K562 (cell line): ENCODE data around the gene GPX6. TPM values are rescaled to one million over a fixed set of nuclear protein-coding genes. Genes with fewer than 3 reads are reported as not detected.
A peak's percentile ranks its signal among the peaks of the same experiment; 100 is the strongest.

Experiments used
- ATAC-seq: fragments of 200-7000 bp; cut with Tn5 transposase; 3 replicates; pipeline ENCODE4 v1.9.1; 2020; ENCODE audit warnings: moderate library complexity
- BruUV-seq: library from RNA; stranded (reverse); fragments of 400-500 nt; replicated peaks from 2 replicates; lab custom pipeline; 2021; lab: Mats Ljungman, UMichigan
- CTCF ChIA-PET: fragments of 300-600 bp; formaldehyde crosslinking; extraction: SDS; loops from one replicate; lab custom pipeline; 2021; ENCODE audit warnings: low intra/inter-chr PET ratio; lab: Yijun Ruan, JAX
- POLR2A ChIA-PET: fragments of 300-600, 350-650 bp; sonication (Branson Sonifier 250); formaldehyde crosslinking; extraction: SDS; loops from one replicate; lab custom pipeline; 2021; ENCODE audit warnings: antibody characterized with exemption, inconsistent platforms; lab: Yijun Ruan, JAX
- DNase-seq, 4 experiments: peaks; one replicate each; pipeline versions ENCODE4 v3.0.0 to v3.0.0-alpha.2; 2011 to 2018; ENCODE audit warnings: low spot score in 3 of 4, mixed read lengths in 3 of 4; ENCODE audit errors: extremely low read depth in 1 of 4
- FAIRE-seq: peaks from 2 replicates; lab custom pipeline; 2011; peaks lifted over from hg19 to GRCh38; lab: Jason Lieb, UNC
- H2AFZ ChIP-seq: 2 replicates; pipeline ENCODE4 v1.6.0; 2011; ENCODE audit warnings: low read depth, low read length, control low read depth, inconsistent platforms
- H3K27ac ChIP-seq: fragments of 200-600 bp; 3 replicates; pipeline ENCODE4 v1.8.0; 2011; ENCODE audit warnings: low read depth, mild to moderate bottlenecking, control low read depth, inconsistent platforms, low read length, moderate library complexity, mixed read lengths; ENCODE audit errors: extremely low read depth
- H3K27me3 ChIP-seq, 2 experiments: fragments of 300-600 bp in 1 of 2; 2 replicates in 1 of 2; 3 replicates in 1 of 2; pipeline versions ENCODE4 v1.6.0 to v1.8.0; 2011; ENCODE audit warnings: inconsistent platforms in 2 of 2, low read length in 2 of 2, mild to moderate bottlenecking in 1 of 2, mixed read lengths in 1 of 2, moderate library complexity in 1 of 2; ENCODE audit not compliant: control insufficient read depth in 2 of 2, insufficient read depth in 2 of 2
- H3K36me3 ChIP-seq: fragments of 300-600 bp; 3 replicates; pipeline ENCODE4 v1.8.0; 2011; ENCODE audit warnings: mild to moderate bottlenecking, low read length, inconsistent platforms; ENCODE audit not compliant: control insufficient read depth, insufficient read depth
- H3K4me1 ChIP-seq, 2 experiments: fragments of 200-600 bp in 1 of 2; replicated peaks in 1 of 2; 2 replicates in 1 of 2; 3 replicates in 1 of 2; pipeline versions ENCODE4 v1.5.1 to v1.8.0; 2011; ENCODE audit warnings: inconsistent platforms in 2 of 2, low read length in 2 of 2, mild to moderate bottlenecking in 1 of 2, mixed read lengths in 1 of 2, moderate library complexity in 1 of 2; ENCODE audit not compliant: control insufficient read depth in 2 of 2, insufficient read depth in 2 of 2
- H3K4me2 ChIP-seq: 2 replicates; pipeline ENCODE4 v1.6.1; 2011; ENCODE audit warnings: low read length, control low read depth, inconsistent platforms, mixed read lengths; ENCODE audit not compliant: insufficient read depth
- H3K4me3 ChIP-seq: fragments of 200-600 bp; sonication (generic), shearing (Covaris generic); 2 replicates; pipeline ENCODE4 v1.5.1; 2016; ENCODE audit warnings: control low read depth, inconsistent platforms
- H3K79me2 ChIP-seq: fragments of 200-600 bp; 3 replicates; pipeline ENCODE4 v1.8.0; 2011; ENCODE audit warnings: low read length, inconsistent platforms; ENCODE audit not compliant: control insufficient read depth, insufficient read depth
- H3K9ac ChIP-seq, 2 experiments: 2 replicates each; pipeline versions ENCODE4 v1.6.0 to v1.6.1; 2011; ENCODE audit warnings: low read depth in 2 of 2, low read length in 2 of 2, control low read depth in 1 of 2, inconsistent platforms in 1 of 2, mild to moderate bottlenecking in 1 of 2, mixed read lengths in 1 of 2; ENCODE audit not compliant: insufficient read depth in 1 of 2
- H3K9me1 ChIP-seq: one replicate; pipeline ENCODE4 v1.6.0; 2011; ENCODE audit warnings: inconsistent platforms, mild to moderate bottlenecking, low read length, moderate library complexity; ENCODE audit not compliant: control insufficient read depth, insufficient read depth
- H3K9me3 ChIP-seq: replicated peaks from 2 replicates; pipeline ENCODE4 v1.5.1; 2011; ENCODE audit warnings: low read depth, low read length, inconsistent platforms; ENCODE audit not compliant: control insufficient read depth, insufficient read depth
- H4K20me1 ChIP-seq: replicated peaks from 2 replicates; pipeline ENCODE4 v1.6.1; 2011; ENCODE audit warnings: low read length, inconsistent platforms, mixed read lengths; ENCODE audit not compliant: control insufficient read depth, insufficient read depth
- CBFA2T3 ChIP-seq: fragments of 450-650 bp; IDR thresholded peaks from 2 replicates; pipeline ENCODE4 v1.6.1; 2017
- DMBX1 ChIP-seq: fragments of 250-450 bp; sonication (Bioruptor Pico); IDR thresholded peaks from 2 replicates; pipeline ENCODE4 v1.8.0; 2022; ENCODE audit warnings: inconsistent platforms, mild to moderate bottlenecking, moderate library complexity, borderline replicate concordance
- FOXA3 ChIP-seq, 2 experiments: fragments of 450-650 bp in 1 of 2; sonication (generic) in 1 of 2; formaldehyde crosslinking; IDR thresholded peaks in 1 of 2; conservative IDR thresholded peaks in 1 of 2; 2 replicates each; pipeline versions ENCODE4 v1.4.0 to v1.8.0; 2020 to 2022; ENCODE audit warnings: mild to moderate bottlenecking in 2 of 2, missing genetic modification reagents in 1 of 2
- GATAD2B ChIP-seq: fragments of 450-650 bp; IDR thresholded peaks from 2 replicates; pipeline ENCODE4 v1.6.1; 2017; ENCODE audit warnings: mild to moderate bottlenecking, borderline replicate concordance
- KAT7 ChIP-seq: sonication (generic); formaldehyde crosslinking; IDR thresholded peaks from 2 replicates; pipeline ENCODE4 v1.8.0; 2022; ENCODE audit warnings: missing genetic modification reagents, mild to moderate bottlenecking, borderline replicate concordance
- KLF10 ChIP-seq: fragments of 250-450 bp; sonication (Bioruptor Pico); IDR thresholded peaks from 2 replicates; pipeline ENCODE4 v1.6.1; 2021; ENCODE audit warnings: matching md5 sums
- NR2F6 ChIP-seq: fragments of 450-650 bp; formaldehyde crosslinking; IDR thresholded peaks from 2 replicates; pipeline ENCODE4 v1.4.0; 2020; ENCODE audit warnings: mild to moderate bottlenecking
- POLR2AphosphoS2 ChIP-seq: IDR thresholded peaks from 2 replicates; pipeline ENCODE4 v1.6.1; 2012; ENCODE audit warnings: low read length, improper control_type of control experiment
- PRDM10 ChIP-seq: fragments of 450-650 bp; IDR thresholded peaks from 2 replicates; pipeline ENCODE4 v1.6.1; 2018; ENCODE audit not compliant: partially characterized antibody
- SP1 ChIP-seq: sonication (generic); formaldehyde crosslinking; IDR thresholded peaks from 2 replicates; pipeline ENCODE4 v1.8.1; 2022; ENCODE audit warnings: mild to moderate bottlenecking, missing genetic modification reagents
- SRSF1 ChIP-seq: fragments of 200-400 bp; formaldehyde crosslinking; IDR thresholded peaks from 2 replicates; pipeline ENCODE4 v1.6.1; 2017; ENCODE audit warnings: mild to moderate bottlenecking, low read depth, low read length, moderate library complexity
- TEAD2 ChIP-seq: fragments of 450-650 bp; IDR thresholded peaks from 2 replicates; pipeline ENCODE4 v1.6.1; 2016; ENCODE audit warnings: missing genetic modification characterization, control low read depth, missing compliant biosample characterization
- ZNF644 ChIP-seq: fragments of 200-800 bp; sonication (Bioruptor generic); IDR thresholded peaks from 2 replicates; pipeline ENCODE4 v1.6.1; 2016; ENCODE audit warnings: low read depth, missing genetic modification characterization, missing compliant biosample characterization
- WGBS: fragments of 100-300 bp; shearing (Covaris generic); methylation state at CpG from one replicate; pipeline ENCODE4 v1.1.6; 2016; ENCODE audit warnings: low coverage, mixed read lengths; ENCODE audit not compliant: insufficient coverage; ENCODE audit errors: missing lambda C conversion rate; 5-methylcytosine and 5-hydroxymethylcytosine counted together
- in situ Hi-C: fragments of 300-500 bp; cut with MboI; formaldehyde crosslinking; loops from 4 replicates; pipeline ENCODE4 v1.15.0; 2018; ENCODE audit warnings: inconsistent platforms, mixed read lengths
- intact Hi-C: fragments of 100-400 bp; cut with micrococcal nuclease; formaldehyde crosslinking; loops from 2 replicates; pipeline ENCODE4 v1.14.2; 2022
- polyA plus RNA-seq, 8 experiments: library from polyadenylated mRNA; depleted of rRNA in 4 of 8; stranded (reverse) in 5 of 8; unstranded in 3 of 8; fragments of >200 nt; fragmentation: Nextera tagmentation in 2 of 8; fragmentation: Illumina TruSeq in 1 of 8; extraction: Ambion mirVana in 2 of 8; extraction: Trizol in 1 of 8; gene quantifications; 2 replicates each; pipeline versions ENCODE4 v1.2.1 to v1.2.3, GENCODE V29; 2011 to 2014; ENCODE audit warnings: inconsistent platforms in 1 of 8, missing spikeins in 1 of 8
- total RNA-seq, 7 experiments: library from RNA; depleted of rRNA in 6 of 7; stranded (reverse); fragments of >200 nt in 6 of 7; fragmentation: Illumina TruSeq in 2 of 7; extraction: Trizol in 2 of 7; gene quantifications; 2 replicates each; pipeline versions ENCODE4 v1.2.1 to v1.2.3, GENCODE V29; 2011 to 2021; ENCODE audit warnings: low replicate concordance in 1 of 7
- TF ChIP-seq, protein P1 (sequence below): fragments of 250-450 bp; sonication (Bioruptor Pico); IDR thresholded peaks from 2 replicates; pipeline ENCODE4 v1.5.0; 2022; ENCODE audit warnings: mild to moderate bottlenecking

Gene GPX6
- total and polyA plus RNA-seq, 9 of the 15 experiments (the other 6 are each of a cell fraction or from before 2014, with no cell fraction given): not detected

GRCh38 chr6:28515676-28516075 is at the start of gene GPX6 (continued):
- TF ChIP-seq PRDM10: no peak

DNA sequence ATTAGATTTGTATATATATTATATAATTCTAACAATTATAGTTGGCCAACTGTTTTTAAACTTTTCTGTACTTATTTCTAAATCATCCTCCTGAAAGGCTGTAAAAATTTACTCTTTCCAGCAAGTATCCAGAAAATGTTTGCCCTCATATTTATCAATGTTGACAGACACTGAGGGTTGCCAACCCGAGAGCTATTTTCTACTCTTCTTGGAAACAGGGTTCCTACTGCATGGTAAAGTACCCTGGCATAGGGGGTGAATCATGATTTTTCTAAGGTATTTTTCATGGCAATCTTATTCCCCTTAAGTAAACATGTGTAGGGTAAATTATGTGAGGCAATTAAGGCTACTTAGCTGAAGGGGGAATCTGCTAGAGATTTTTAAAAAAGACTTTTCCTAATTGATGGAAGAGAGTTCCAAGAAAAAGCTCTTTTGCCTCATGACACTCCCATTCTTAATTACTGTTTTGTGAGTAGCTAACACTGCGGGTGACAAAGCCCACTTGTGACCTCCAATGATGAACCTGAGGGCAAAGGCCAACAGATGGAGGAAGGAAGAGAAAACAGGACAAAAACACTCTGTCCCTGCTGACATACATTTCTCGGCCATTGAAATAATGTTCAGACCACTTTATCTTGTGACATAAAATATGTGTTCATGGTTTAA is 48.0 kb upstream of the GPX6 start:
- intact Hi-C loops: no loop called here
- no peaks in the 10 kb centered on the region for H3K27me3 ChIP-seq
- H3K4me2 ChIP-seq: no peak overlapping the region
- BruUV-seq: no TSS peak
- DNase-seq (peak in 2 of 4 experiments; percentile 34 to 73), FAIRE-seq (peak; percentile 74), ATAC-seq (no peak)
- H4K20me1 ChIP-seq: no peaks in the 10 kb centered on the region
- no peak overlapping the region for H3K4me3 ChIP-seq
- WGBS: 8% methylated on average over 3 of the region's 3 CpGs
- peaks cover 5% of the 10 kb centered on the region; the same call in 1 of the 2 replicates for H3K9me3 ChIP-seq
- H3K9ac ChIP-seq: 0 out of 4 replicates have a peak overlapping the region, but pooled peaks of 1 of the 2 experiments have one; percentile 2
- no peaks in the 10 kb centered on the region for H3K79me2 ChIP-seq
- H3K27ac ChIP-seq: peak overlapping the region; percentile 58; the same call in 2 of the 3 replicates
- H3K9me1 ChIP-seq: no peaks in the 10 kb centered on the region
- POLR2A ChIA-PET: interaction anchor here (0.9 to 1.4 kb wide), 4 partner anchors 9 to 21 kb away, joined by 3 to 7 read pairs (median 4); no protein-coding TSS in a partner anchor
- peak overlapping the region; percentile 66 for H2AFZ ChIP-seq
- in situ Hi-C loops: no loop called here
- peaks cover 4 to 50% of the 10 kb centered on the region in 2 experiments; a peak in 3 of 5 replicates for H3K4me1 ChIP-seq
- CTCF ChIA-PET: no interaction called here
- no peaks in the 10 kb centered on the region for H3K36me3 ChIP-seq
- TF ChIP-seq KAT7: no peak
- TF ChIP-seq POLR2AphosphoS2: no peak
- TF ChIP-seq FOXA3 (CRISPR knock-in tag; conservative IDR thresholded peaks at IDR 0.05 in 1 of 2, IDR thresholded peaks at IDR 0.05 in 1 of 2): peak in 1 of 2 experiments; percentile 62; a peak in 2 of 4 replicates
- no peak for TF ChIP-seq KLF10
- TF ChIP-seq SP1 (CRISPR knock-in tag): no peak
- no peak for TF ChIP-seq TEAD2
- peak; percentile 64; the same call in 1 of the 2 replicates for TF ChIP-seq DMBX1 (CRISPR knock-in tag)
- 0 out of 2 replicates have a peak, but pooled peaks have one; percentile 14 for TF ChIP-seq ZNF644 (tag)
- peak; percentile 25; the same call in 1 of the 2 replicates for TF ChIP-seq CBFA2T3
- no peak for TF ChIP-seq GATAD2B
- no peak for TF ChIP-seq NR2F6 (CRISPR knock-in tag)
- TF ChIP-seq, protein P1, sequence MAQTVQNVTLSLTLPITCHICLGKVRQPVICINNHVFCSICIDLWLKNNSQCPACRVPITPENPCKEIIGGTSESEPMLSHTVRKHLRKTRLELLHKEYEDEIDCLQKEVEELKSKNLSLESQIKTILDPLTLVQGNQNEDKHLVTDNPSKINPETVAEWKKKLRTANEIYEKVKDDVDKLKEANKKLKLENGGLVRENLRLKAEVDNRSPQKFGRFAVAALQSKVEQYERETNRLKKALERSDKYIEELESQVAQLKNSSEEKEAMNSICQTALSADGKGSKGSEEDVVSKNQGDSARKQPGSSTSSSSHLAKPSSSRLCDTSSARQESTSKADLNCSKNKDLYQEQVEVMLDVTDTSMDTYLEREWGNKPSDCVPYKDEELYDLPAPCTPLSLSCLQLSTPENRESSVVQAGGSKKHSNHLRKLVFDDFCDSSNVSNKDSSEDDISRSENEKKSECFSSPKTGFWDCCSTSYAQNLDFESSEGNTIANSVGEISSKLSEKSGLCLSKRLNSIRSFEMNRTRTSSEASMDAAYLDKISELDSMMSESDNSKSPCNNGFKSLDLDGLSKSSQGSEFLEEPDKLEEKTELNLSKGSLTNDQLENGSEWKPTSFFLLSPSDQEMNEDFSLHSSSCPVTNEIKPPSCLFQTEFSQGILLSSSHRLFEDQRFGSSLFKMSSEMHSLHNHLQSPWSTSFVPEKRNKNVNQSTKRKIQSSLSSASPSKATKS (CRISPR knock-in tag): no peak
- TF ChIP-seq SRSF1: no peak
